ENCODE results near the gene GPD2.
"Not testable (repeated sequence)": the region's sequence is repeated elsewhere in the genome, so short reads cannot be mapped to it uniquely, and the experiment has no call there.

The GPD2 gene

GRCh38 chr2:156489750-156490465 lies 53.7 kb downstream of the GPD2 start:
- no peak overlapping the region for H3K4me3 ChIP-seq (ENCODE audit: low read depth, low read length)
- TF ChIP-seq MYC (IDR thresholded peaks at IDR 0.05; ENCODE audit: low read depth, low read length) (no peak), CTCF (IDR thresholded peaks at IDR 0.05; ENCODE audit: low read depth, low read length) (no peak), MAX (IDR thresholded peaks at IDR 0.05; ENCODE audit: low read depth, low read length) (no peak), POLR2A (IDR thresholded peaks at IDR 0.05; ENCODE audit: extremely low read depth, insufficient read length) (no peak)
- no peak for DNase-seq (ENCODE audit: low read depth)

- DNase-seq (ENCODE audit: low read depth): no peak
- no peak for TF ChIP-seq MAX (IDR thresholded peaks at IDR 0.05; ENCODE audit: low read depth, low read length)
- no peak for TF ChIP-seq POLR2A (IDR thresholded peaks at IDR 0.05; ENCODE audit: extremely low read depth, insufficient read length)
- TF ChIP-seq MYC (IDR thresholded peaks at IDR 0.05; ENCODE audit: low read depth, low read length): no peak
- no peak for TF ChIP-seq CTCF (IDR thresholded peaks at IDR 0.05; ENCODE audit: low read depth, low read length)
- H3K4me3 ChIP-seq (ENCODE audit: low read depth, low read length): no peak overlapping the region
Measured at GRCh38 chr2:156490466-156490840, 54.3 kb downstream of the GPD2 start.

GRCh38 chr2:156491176-156491575 lies 55.0 kb downstream of the GPD2 start:
- TF ChIP-seq POLR2A (IDR thresholded peaks at IDR 0.05; ENCODE audit: extremely low read depth, insufficient read length) (no peak), CTCF (IDR thresholded peaks at IDR 0.05; ENCODE audit: low read depth, low read length) (no peak), MYC (IDR thresholded peaks at IDR 0.05; ENCODE audit: low read depth, low read length) (no peak)
- DNase-seq (ENCODE audit: low read depth): no peak

GRCh38 chr2:156492979-156493378 lies 56.8 kb downstream of the GPD2 start:
- H3K4me3 ChIP-seq (ENCODE audit: low read depth, low read length): no peak overlapping the region
- TF ChIP-seq POLR2A (IDR thresholded peaks at IDR 0.05; ENCODE audit: extremely low read depth, insufficient read length) (no peak), CTCF (IDR thresholded peaks at IDR 0.05; ENCODE audit: low read depth, low read length) (no peak), MYC (IDR thresholded peaks at IDR 0.05; ENCODE audit: low read depth, low read length) (no peak), MAX (IDR thresholded peaks at IDR 0.05; ENCODE audit: low read depth, low read length) (no peak)
- no peak for DNase-seq (ENCODE audit: low read depth)

More at GRCh38 chr2:156491176-156491575, 55.0 kb downstream of the GPD2 start:
- no peak overlapping the region for H3K4me3 ChIP-seq (ENCODE audit: low read depth, low read length)

GRCh38 chr2:156495998-156496397 lies 59.8 kb downstream of the GPD2 start:
- not testable (repeated sequence) for H3K4me3 ChIP-seq (ENCODE audit: low read depth, low read length); DNase-seq (ENCODE audit: low read depth)

- no peak for DNase-seq (ENCODE audit: low read depth)
- TF ChIP-seq MYC (IDR thresholded peaks at IDR 0.05; ENCODE audit: low read depth, low read length) (no peak), MAX (IDR thresholded peaks at IDR 0.05; ENCODE audit: low read depth, low read length) (no peak), POLR2A (IDR thresholded peaks at IDR 0.05; ENCODE audit: extremely low read depth, insufficient read length) (no peak), CTCF (IDR thresholded peaks at IDR 0.05; ENCODE audit: low read depth, low read length) (no peak)
- no peak overlapping the region for H3K4me3 ChIP-seq (ENCODE audit: low read depth, low read length)
Measured at GRCh38 chr2:156505696-156506095, 69.5 kb downstream of the GPD2 start.
